A549 (cell line): ENCODE results near the gene TMED6. TPM values are rescaled to one million over a fixed set of nuclear protein-coding genes. Genes with fewer than 3 reads are reported as not detected.

ENCODE experiments used
- ATAC-seq, 2 experiments: fragments of 200-7000 bp in 1 of 2; fragments of >200 bp in 1 of 2; cut with Nextera tagmentation in 1 of 2; cut with Tn5 transposase in 1 of 2; 3 replicates each; pipeline versions ENCODE4 v1.8.0 to v1.9.1; 2018 to 2020; ENCODE audit warnings: mild to moderate bottlenecking in 1 of 2, moderate library complexity in 1 of 2
- CTCF ChIA-PET: fragments of 300-600 bp; sonication (Branson Sonifier 250); formaldehyde crosslinking; extraction: SDS; loops from one replicate; lab custom pipeline; 2021; ENCODE audit warnings: antibody characterized with exemption, inconsistent platforms; lab: Yijun Ruan, JAX
- POLR2A ChIA-PET: fragments of 350-600 bp; formaldehyde crosslinking; extraction: SDS; loops from one replicate; lab custom pipeline; 2021; ENCODE audit warnings: antibody characterized with exemption, inconsistent platforms; lab: Yijun Ruan, JAX
- DNase-seq, 2 experiments: peaks; one replicate each; pipeline versions ENCODE4 v3.0.0 to v3.0.0-alpha.2; 2011 to 2016; ENCODE audit warnings: low read depth in 1 of 2, low spot score in 1 of 2
- FAIRE-seq: peaks from 2 replicates; lab custom pipeline; 2011; peaks lifted over from hg19 to GRCh38; lab: Jason Lieb, UNC
- H3K27ac ChIP-seq, 2 experiments: fragments of >200 bp; sonication (Bioruptor Twin); formaldehyde crosslinking; 3 replicates each; pipeline ENCODE4 v1.5.1; 2016 to 2017
- H3K4me1 ChIP-seq: fragments of >200 bp; sonication (Bioruptor Twin); formaldehyde crosslinking; 3 replicates; pipeline ENCODE4 v1.6.1; 2016
- H3K4me2 ChIP-seq: fragments of >200 bp; sonication (Bioruptor Twin); formaldehyde crosslinking; 3 replicates; pipeline ENCODE4 v1.6.1; 2016
- H3K4me3 ChIP-seq: fragments of >200 bp; sonication (Bioruptor Twin); formaldehyde crosslinking; 3 replicates; pipeline ENCODE4 v1.5.1; 2016
- H3K9me3 ChIP-seq: fragments of >200 bp; sonication (Bioruptor Twin); formaldehyde crosslinking; 3 replicates; pipeline ENCODE4 v1.6.1; 2016
- CBX2 ChIP-seq: fragments of 200-600 bp; sonication (generic); IDR thresholded peaks from 2 replicates; pipeline ENCODE4 v1.6.1; 2016; ENCODE audit warnings: low read depth, mild to moderate bottlenecking, borderline replicate concordance
- CHD4 ChIP-seq: fragments of 200-600 bp; sonication (generic); IDR thresholded peaks from 2 replicates; pipeline ENCODE4 v1.6.1; 2016; ENCODE audit warnings: antibody characterized with exemption, mild to moderate bottlenecking, borderline replicate concordance
- CTCF ChIP-seq: fragments of >200 bp; sonication (Bioruptor Twin); formaldehyde crosslinking; IDR thresholded peaks from 3 replicates; pipeline ENCODE4 v1.5.1; 2016
- E2F6 ChIP-seq: IDR thresholded peaks from 2 replicates; pipeline ENCODE4 v1.6.1; 2012; ENCODE audit warnings: low read depth, borderline replicate concordance
- EHMT2 ChIP-seq: fragments of 200-600 bp; sonication (generic); IDR thresholded peaks from 2 replicates; pipeline ENCODE4 v1.6.1; 2016; ENCODE audit warnings: antibody characterized with exemption, low read depth, mild to moderate bottlenecking, moderate library complexity
- FOSB ChIP-seq: fragments of 250-450 bp; sonication (Bioruptor Pico); IDR thresholded peaks from 2 replicates; pipeline ENCODE4 v1.5.0; 2020; ENCODE audit warnings: mild to moderate bottlenecking, moderate library complexity
- GATA3 ChIP-seq: IDR thresholded peaks from 2 replicates; pipeline ENCODE4 v1.6.1; 2012; ENCODE audit warnings: borderline replicate concordance
- HES2 ChIP-seq: fragments of >200 bp; sonication (Bioruptor Twin); formaldehyde crosslinking; IDR thresholded peaks from 2 replicates; pipeline ENCODE4 v1.6.1; 2016
- JUN ChIP-seq, 2 experiments: fragments of >200 bp; sonication (Bioruptor Twin); formaldehyde crosslinking; IDR thresholded peaks; 2 replicates in 1 of 2; 3 replicates in 1 of 2; pipeline ENCODE4 v1.6.1; 2016 to 2017
- KDM1A ChIP-seq: fragments of 200-600 bp; sonication (generic); IDR thresholded peaks from 2 replicates; pipeline ENCODE4 v1.6.1; 2016; ENCODE audit warnings: low read depth, mild to moderate bottlenecking
- KDM5A ChIP-seq: fragments of 200-600 bp; sonication (generic); IDR thresholded peaks from 2 replicates; pipeline ENCODE4 v1.6.1; 2016; ENCODE audit warnings: antibody characterized with exemption, mild to moderate bottlenecking
- NFE2L2 ChIP-seq: fragments of 150-350 bp; conservative IDR thresholded peaks from 2 replicates; pipeline ENCODE4 v1.6.1; 2014; ENCODE audit warnings: low read length
- POLR2AphosphoS2 ChIP-seq: conservative IDR thresholded peaks from 2 replicates; pipeline ENCODE4 v1.6.1; 2012; ENCODE audit warnings: low read length, improper control_type of control experiment, inconsistent platforms
- RAD21 ChIP-seq, 2 experiments: fragments of >200 bp in 1 of 2; sonication (Bioruptor Twin) in 1 of 2; formaldehyde crosslinking in 1 of 2; IDR thresholded peaks in 1 of 2; conservative IDR thresholded peaks in 1 of 2; 2 replicates in 1 of 2; 3 replicates in 1 of 2; pipeline ENCODE4 v1.6.1; 2012 to 2018; ENCODE audit warnings: inconsistent platforms in 1 of 2
- RFX5 ChIP-seq: fragments of 450-650 bp; IDR thresholded peaks from 2 replicates; pipeline ENCODE4 v1.7.1; 2014; ENCODE audit warnings: antibody characterized with exemption, mild to moderate bottlenecking, moderate library complexity
- TFCP2L1 ChIP-seq: fragments of 250-450 bp; sonication (Bioruptor Pico); IDR thresholded peaks from 2 replicates; pipeline ENCODE4 v1.5.0; 2021; ENCODE audit warnings: mild to moderate bottlenecking
- ZFP36 ChIP-seq: fragments of 450-650 bp; IDR thresholded peaks from 2 replicates; pipeline ENCODE4 v1.6.1; 2014; ENCODE audit warnings: borderline replicate concordance; ENCODE audit not compliant: partially characterized antibody
- ZNF302 ChIP-seq: fragments of 250-450 bp; sonication (Bioruptor Pico); IDR thresholded peaks from 2 replicates; pipeline ENCODE4 v1.9.0; 2021; ENCODE audit warnings: inconsistent platforms, mild to moderate bottlenecking, moderate library complexity
- ZSCAN20 ChIP-seq: fragments of 250-450 bp; sonication (Bioruptor Pico); IDR thresholded peaks from 2 replicates; pipeline ENCODE4 v1.8.0; 2022; ENCODE audit warnings: mild to moderate bottlenecking, moderate library complexity
- WGBS: methylation state at CpG from one replicate; pipeline ENCODE4 v1.1.6; 2017; ENCODE audit errors: missing lambda C conversion rate; 5-methylcytosine and 5-hydroxymethylcytosine counted together
- polyA plus RNA-seq, 4 experiments: library from polyadenylated mRNA; depleted of rRNA in 3 of 4; stranded (reverse); fragments of >200 nt; fragmentation: RNase III in 1 of 4; extraction: RNeasy Plus Mini Kit Qiagen cat#74134 plus additional on column Dnase treatment in 1 of 4; gene quantifications; 2 replicates in 3 of 4; 3 replicates in 1 of 4; pipeline ENCODE4 v1.2.3, GENCODE V29; 2011 to 2017

TMED6 gene
- polyA plus RNA-seq, 2 of the 4 experiments (the other 2 are of a cell fraction), result 0.19 TPM; not detected in 1

GRCh38 chr16:69396187-69397061, 44.8 kb upstream of the TMED6 start (continued):
- TF ChIP-seq CTCF (peak; percentile 83), GATA3 (peak; percentile 99), HES2 (peak; percentile 86)

GRCh38 chr16:69395859-69396186, 44.2 kb upstream of the TMED6 start:
- Histone ChIP-seq H3K4me2 (peak overlapping the region; percentile 90), H3K4me1 (peaks cover 61% of the 10 kb centered on the region), H3K9me3 (no peaks in the 10 kb centered on the region), H3K4me3 (no peak overlapping the region), H3K27ac (peak overlapping the region; percentile 90 to 95)
- CTCF ChIA-PET, result interaction anchor here (0.7 to 5.9 kb wide), 60 partner anchors 9 to 1258 kb away, joined by 3 to 67 read pairs (median 5); partner anchors contain the start of genes NOB1, NQO1 and TERF2
- DNase-seq (no peak), FAIRE-seq (no peak), ATAC-seq (no peak)
- TF ChIP-seq ZFP36, result no peak
- no peak for TF ChIP-seq CBX2
- no peak for TF ChIP-seq NFE2L2
- TF ChIP-seq TFCP2L1, result no peak
- no peak for TF ChIP-seq RAD21 (conservative IDR thresholded peaks at IDR 0.05 in 1 of 2, IDR thresholded peaks at IDR 0.05 in 1 of 2)
- no peak for TF ChIP-seq KDM5A
- no peak for TF ChIP-seq POLR2AphosphoS2
- POLR2A ChIA-PET, result interaction anchor here (0.6 to 3.4 kb wide), 9 partner anchors 8 to 359 kb away, joined by 3 to 28 read pairs (median 4); partner anchors contain the start of genes CYB5B, NFAT5, NOB1 and NQO1

GRCh38 chr16:69393898-69394849, 42.6 kb upstream of the TMED6 start:
- peaks cover 50% of the 10 kb centered on the region for H3K4me1 ChIP-seq
- FAIRE-seq, result no peak
- CTCF ChIA-PET, result interaction anchor here (0.8 to 5.9 kb wide), 7 partner anchors 8 to 361 kb away, joined by 3 to 58 read pairs (median 5); partner anchors contain the start of gene NOB1

More at GRCh38 chr16:69393898-69394849, 42.6 kb upstream of the TMED6 start:
- no peak overlapping the region for H3K4me3 ChIP-seq
- H3K4me2 ChIP-seq, result peak overlapping the region; percentile 4; the same call in 2 of the 3 replicates
- POLR2A ChIA-PET, result no interaction called here
- peak overlapping the region; percentile 90 to 95 for H3K27ac ChIP-seq
- TF ChIP-seq EHMT2 (no peak), CHD4 (no peak), JUN (IDR thresholded peaks at IDR 0.05) (no peak), E2F6 (no peak), RFX5 (no peak), FOSB (CRISPR knock-in tag) (no peak), ZSCAN20 (CRISPR knock-in tag) (no peak), ZNF302 (CRISPR knock-in tag) (no peak), KDM1A (no peak)
- no peak for ATAC-seq
- no peaks in the 10 kb centered on the region for H3K9me3 ChIP-seq
- DNase-seq, result no peak
- 76% methylated on average over 10 of the region's 10 CpGs for WGBS
